Measurements from ENCODE around the gene ACMSD. TPM values are rescaled to one million over a fixed set of nuclear protein-coding genes. Genes with fewer than 3 reads are reported as not detected.

ACMSD gene
- total RNA-seq, 1 donor = not detected

- H4K20me1 ChIP-seq (ENCODE audit: insufficient read depth, low read length) = peaks cover 3% of the 10 kb centered on the region
- H3K27ac ChIP-seq (ENCODE audit: low read depth, low read length) = no peak overlapping the region
- H3K36me3 ChIP-seq (ENCODE audit: insufficient read depth, low read length) = peaks cover 46% of the 10 kb centered on the region
Measured at GRCh38 chr2:134949981-134950708, 111.7 kb downstream of the ACMSD start.

GRCh38 chr2:134950886-134951285, 112.5 kb downstream of the ACMSD start:
- no peak for TF ChIP-seq CTCF (IDR thresholded peaks at IDR 0.05; ENCODE audit: extremely low read depth, low read depth, low read length)
- H4K20me1 ChIP-seq (ENCODE audit: insufficient read depth, low read length) = peaks cover 3% of the 10 kb centered on the region

More at GRCh38 chr2:134949981-134950708, 111.7 kb downstream of the ACMSD start:
- H3K27me3 ChIP-seq (ENCODE audit: insufficient read depth, low read length) = no peaks in the 10 kb centered on the region
- H3K4me1 ChIP-seq (ENCODE audit: insufficient read depth, low read length) = no peaks in the 10 kb centered on the region
- H3K79me2 ChIP-seq (ENCODE audit: insufficient read depth, low read length) = peaks cover 17% of the 10 kb centered on the region
- no peak for TF ChIP-seq CTCF (IDR thresholded peaks at IDR 0.05; ENCODE audit: extremely low read depth, low read depth, low read length)
- no peak overlapping the region for H2AFZ ChIP-seq (ENCODE audit: low read length)
- H3K4me2 ChIP-seq (ENCODE audit: insufficient read depth, low read length) = no peak overlapping the region
- H3K4me3 ChIP-seq (ENCODE audit: insufficient read depth, low read length) = no peak overlapping the region
- DNase-seq (ENCODE audit: insufficient read length, low spot score, missing footprints) = no peak
- H3K9me3 ChIP-seq (ENCODE audit: low read depth, low read length) = no peaks in the 10 kb centered on the region

More at GRCh38 chr2:134950886-134951285, 112.5 kb downstream of the ACMSD start:
- Histone ChIP-seq H3K4me1 (ENCODE audit: insufficient read depth, low read length) (no peaks in the 10 kb centered on the region), H3K79me2 (ENCODE audit: insufficient read depth, low read length) (peaks cover 16% of the 10 kb centered on the region), H3K4me3 (ENCODE audit: insufficient read depth, low read length) (no peak overlapping the region), H3K27ac (ENCODE audit: low read depth, low read length) (no peak overlapping the region), H3K36me3 (ENCODE audit: insufficient read depth, low read length) (peaks cover 52% of the 10 kb centered on the region), H3K27me3 (ENCODE audit: insufficient read depth, low read length) (no peaks in the 10 kb centered on the region), H3K9me3 (ENCODE audit: low read depth, low read length) (no peaks in the 10 kb centered on the region), H2AFZ (ENCODE audit: low read length) (no peak overlapping the region), H3K4me2 (ENCODE audit: insufficient read depth, low read length) (no peak overlapping the region)
- DNase-seq (ENCODE audit: insufficient read length, low spot score, missing footprints) = no peak

Small RNA genes within 50 kb of the gene (small RNA-seq; reads per million reads assigned to genes)
- gene AC110620.1 (not detected), gene MIR5590 (not detected)

Other genes starting within 250 kb of the ACMSD start
- gene TMEM163, start 119.6 kb upstream of the ACMSD start, total RNA-seq = under 0.01 TPM in 1 of 2 replicates, not detected in the other
- gene CCNT2, start 80.2 kb downstream of the ACMSD start, total RNA-seq = 26.2 and 26.8 TPM in 2 replicates
- not detected in 2 replicates for gene MAP3K19, start 208.8 kb downstream of the ACMSD start, total RNA-seq
- gene RAB3GAP1, start 213.7 kb downstream of the ACMSD start, total RNA-seq = 89.0 and 90.5 TPM in 2 replicates